ENCODE data around the gene ARHGAP28. TPM values are rescaled to one million over a fixed set of nuclear protein-coding genes. Genes with fewer than 3 reads are reported as not detected.
"Not testable (repeated sequence)": the region's sequence is repeated elsewhere in the genome, so short reads cannot be mapped to it uniquely, and the experiment has no call there.

The ARHGAP28 gene
- total and polyA plus RNA-seq, 3 experiments from 2014 or later: not detected

DNA sequence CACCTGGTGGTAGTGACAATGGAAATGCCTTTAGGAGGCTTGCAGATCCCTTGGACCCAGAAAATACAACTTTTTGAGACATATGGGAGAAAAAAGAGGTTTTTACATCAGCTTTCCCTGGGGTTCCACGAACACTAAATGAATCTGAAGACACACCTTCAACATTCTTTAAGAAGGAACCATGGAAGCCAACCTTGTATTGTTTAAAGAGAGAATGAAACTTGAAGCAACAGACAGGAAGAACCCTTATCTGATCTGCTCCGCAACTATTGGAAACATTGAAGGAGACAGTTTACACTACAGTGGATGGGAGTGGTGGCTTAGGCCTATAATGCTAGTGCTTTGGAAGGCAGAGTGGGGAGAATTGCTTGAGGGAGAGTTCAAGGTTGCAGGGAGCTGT is 197.6 kb downstream of the ARHGAP28 start:
- H3K27me3 Mint-ChIP-seq: no peaks in the 10 kb centered on the region
- H3K4me3 Mint-ChIP-seq: no peak overlapping the region
- H3K9me3 Mint-ChIP-seq: peaks cover 2 to 20% (median 10%) of the 10 kb centered on the region in 5 donors
- Histone ChIP-seq H3K27me3 (ENCODE audit: insufficient read depth, low read length, poor library complexity, severe bottlenecking) (no peaks in the 10 kb centered on the region), H3K4me1 (ENCODE audit: insufficient read depth, low read length) (no peaks in the 10 kb centered on the region), H3K4me3 (ENCODE audit: low read length) (no peak overlapping the region), H3K9me3 (ENCODE audit: low read length) (no peaks in the 10 kb centered on the region), H3K27ac (ENCODE audit: low read depth, low read length) (no peak overlapping the region), H3K36me3 (ENCODE audit: insufficient read depth, low read length) (no peaks in the 10 kb centered on the region)
- ChIA-PET POLR2A (no interaction called here), CTCF (no interaction called here)
- H3K27ac Mint-ChIP-seq: no peak overlapping the region
- peaks cover 0 to 2% (median 0%) of the 10 kb centered on the region in 3 donors for H3K36me3 Mint-ChIP-seq
- DNase-seq: no peak
- no peaks in the 10 kb centered on the region for H3K4me1 Mint-ChIP-seq

DNA sequence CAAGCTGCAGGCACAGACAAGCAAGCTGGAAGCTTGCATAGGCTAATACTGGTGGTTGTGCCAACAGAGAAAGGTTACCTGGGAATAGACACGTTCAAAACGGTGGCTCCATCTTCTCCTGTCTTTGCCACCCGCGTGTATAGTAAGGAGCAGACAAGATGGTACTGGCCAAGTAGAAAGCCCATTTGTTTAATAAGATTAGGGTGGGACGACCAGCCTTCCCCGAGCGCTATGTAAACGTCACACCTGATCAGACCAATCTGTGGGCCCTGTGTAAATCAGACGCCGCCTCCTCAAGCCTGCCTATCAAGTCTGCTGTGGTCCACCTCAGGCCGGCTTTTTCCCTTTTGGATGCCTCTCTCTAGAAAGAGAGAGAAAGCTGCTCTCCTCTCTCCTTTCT is 198.8 kb downstream of the ARHGAP28 start:
- no peak overlapping the region for H3K4me3 Mint-ChIP-seq
- H3K9me3 Mint-ChIP-seq: peaks cover 2 to 18% (median 10%) of the 10 kb centered on the region in 5 donors
- no peak overlapping the region for H3K27ac ChIP-seq (ENCODE audit: low read depth, low read length)
- H3K4me3 ChIP-seq (ENCODE audit: low read length): no peak overlapping the region
- ChIA-PET POLR2A (no interaction called here), CTCF (no interaction called here)
- no peak for DNase-seq
- no peaks in the 10 kb centered on the region for H3K9me3 ChIP-seq (ENCODE audit: low read length)
- no peak overlapping the region for H3K27ac Mint-ChIP-seq
- H3K4me1 ChIP-seq (ENCODE audit: insufficient read depth, low read length): no peaks in the 10 kb centered on the region
- no peaks in the 10 kb centered on the region for H3K27me3 Mint-ChIP-seq
- H3K36me3 Mint-ChIP-seq: peaks cover 0 to 2% (median 0%) of the 10 kb centered on the region in 3 donors
- no peaks in the 10 kb centered on the region for H3K27me3 ChIP-seq (ENCODE audit: insufficient read depth, low read length, poor library complexity, severe bottlenecking)
- H3K36me3 ChIP-seq (ENCODE audit: insufficient read depth, low read length): no peaks in the 10 kb centered on the region
- no peaks in the 10 kb centered on the region for H3K4me1 Mint-ChIP-seq

DNA sequence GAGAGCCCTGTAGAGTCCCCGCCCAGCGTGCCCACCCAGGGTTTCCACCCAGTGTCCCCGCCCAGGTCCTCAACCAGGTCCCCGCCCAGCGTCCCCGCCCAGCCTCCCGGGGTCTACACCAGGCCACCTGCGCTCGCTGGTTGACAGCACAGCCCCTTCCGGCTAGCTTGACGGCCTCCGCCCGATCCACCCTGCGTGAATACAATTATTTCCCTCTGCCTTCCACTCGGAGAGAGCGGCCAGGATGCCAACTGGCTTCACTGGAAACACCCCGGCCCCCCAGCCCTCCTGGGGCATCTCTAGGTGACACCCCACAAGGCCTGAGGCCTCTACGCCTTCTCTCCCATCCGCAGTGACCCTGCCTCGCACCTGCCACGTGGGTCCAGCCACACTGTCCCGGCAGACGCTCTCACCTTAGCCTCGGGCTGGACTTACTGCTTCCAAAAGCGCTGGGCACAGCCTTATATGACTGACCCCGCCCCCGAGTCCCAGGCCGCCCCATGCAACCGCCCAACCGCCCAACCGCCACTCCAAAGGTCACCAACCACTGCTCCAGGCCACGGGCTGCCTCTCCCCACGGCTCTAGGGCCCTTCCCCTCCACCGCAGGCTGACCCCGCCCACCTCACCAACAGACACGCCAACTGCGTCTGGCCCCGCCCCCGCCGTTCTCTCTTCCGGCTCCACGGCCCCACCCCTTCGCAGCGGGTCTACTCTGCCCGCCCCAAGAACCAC is 200.0 kb downstream of the ARHGAP28 start:
- ChIA-PET POLR2A (no interaction called here), CTCF (no interaction called here)
- Mint-ChIP-seq H3K4me3 (no peak overlapping the region), H3K27me3 (no peaks in the 10 kb centered on the region), H3K9me3 (peaks cover 2 to 12% (median 9%) of the 10 kb centered on the region in 5 donors), H3K36me3 (peaks cover 0 to 2% (median 0%) of the 10 kb centered on the region in 3 donors), H3K4me1 (no peaks in the 10 kb centered on the region), H3K27ac (no peak overlapping the region)
- no peak overlapping the region for H3K4me3 ChIP-seq (ENCODE audit: low read length)
- H3K36me3 ChIP-seq (ENCODE audit: insufficient read depth, low read length): no peaks in the 10 kb centered on the region
- DNase-seq: no peak
- H3K9me3 ChIP-seq (ENCODE audit: low read length): no peaks in the 10 kb centered on the region
- no peaks in the 10 kb centered on the region for H3K27me3 ChIP-seq (ENCODE audit: insufficient read depth, low read length, poor library complexity, severe bottlenecking)
- H3K27ac ChIP-seq (ENCODE audit: low read depth, low read length): no peak overlapping the region
- H3K4me1 ChIP-seq (ENCODE audit: insufficient read depth, low read length): no peaks in the 10 kb centered on the region

DNA sequence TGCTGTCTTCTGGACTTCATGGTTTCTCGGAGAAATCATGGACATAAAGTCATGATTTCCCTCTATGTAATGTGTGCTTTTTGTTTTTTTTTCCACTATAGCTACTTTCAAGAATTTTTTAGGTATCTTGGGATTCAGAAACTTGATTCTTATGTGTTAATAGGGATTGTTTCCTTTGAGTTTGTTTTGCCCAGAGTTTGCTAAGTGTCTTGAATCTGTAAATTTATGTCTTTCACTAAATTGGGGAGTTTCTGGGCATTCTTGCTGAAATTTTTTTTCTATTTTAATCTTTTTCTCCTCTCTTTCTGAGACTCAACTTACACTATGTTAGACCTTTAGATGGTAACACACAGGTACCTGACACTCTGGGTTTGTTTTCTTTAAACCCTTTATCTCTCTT is 205.3 kb downstream of the ARHGAP28 start:
- peaks cover 3 to 23% (median 9%) of the 10 kb centered on the region in 5 donors for H3K9me3 Mint-ChIP-seq
- Histone ChIP-seq H3K27me3 (ENCODE audit: insufficient read depth, low read length, poor library complexity, severe bottlenecking) (no peaks in the 10 kb centered on the region), H3K4me3 (ENCODE audit: low read length) (no peak overlapping the region), H3K27ac (ENCODE audit: low read depth, low read length) (no peak overlapping the region), H3K9me3 (ENCODE audit: low read length) (no peaks in the 10 kb centered on the region), H3K36me3 (ENCODE audit: insufficient read depth, low read length) (no peaks in the 10 kb centered on the region), H3K4me1 (ENCODE audit: insufficient read depth, low read length) (no peaks in the 10 kb centered on the region)
- POLR2A ChIA-PET: no interaction called here
- no peak for DNase-seq
- no peaks in the 10 kb centered on the region for H3K27me3 Mint-ChIP-seq
- H3K4me1 Mint-ChIP-seq: no peaks in the 10 kb centered on the region
- H3K4me3 Mint-ChIP-seq: no peak overlapping the region
- no peak overlapping the region for H3K27ac Mint-ChIP-seq
- CTCF ChIA-PET: no interaction called here
- H3K36me3 Mint-ChIP-seq: no peaks in the 10 kb centered on the region

DNA sequence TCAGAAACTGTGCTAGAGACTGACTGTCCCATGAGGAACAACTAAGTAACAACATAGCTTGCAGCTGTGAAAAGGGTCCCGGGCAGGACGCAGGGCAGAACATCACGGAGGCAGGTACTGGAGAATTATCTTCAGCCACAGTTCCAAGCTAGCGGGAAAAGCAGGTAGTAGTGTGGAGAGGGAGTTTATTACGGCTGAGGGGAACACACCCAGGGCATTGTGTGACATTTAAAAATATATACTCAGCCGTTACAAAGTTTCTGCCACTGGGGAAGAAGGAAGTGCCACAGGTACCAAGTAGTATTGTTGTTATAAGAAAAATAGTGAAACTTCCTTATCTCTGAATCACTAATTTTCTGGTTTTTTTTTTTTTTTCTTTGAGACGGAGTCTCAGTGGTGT is 208.5 kb downstream of the ARHGAP28 start:
- Mint-ChIP-seq H3K4me1 (no peaks in the 10 kb centered on the region), H3K27me3 (no peaks in the 10 kb centered on the region), H3K36me3 (no peaks in the 10 kb centered on the region), H3K4me3 (no peak overlapping the region), H3K9me3 (peaks cover 1 to 23% (median 8%) of the 10 kb centered on the region in 5 donors), H3K27ac (no peak overlapping the region)
- Histone ChIP-seq H3K9me3 (ENCODE audit: low read length) (no peaks in the 10 kb centered on the region), H3K4me3 (ENCODE audit: low read length) (no peak overlapping the region), H3K36me3 (ENCODE audit: insufficient read depth, low read length) (no peaks in the 10 kb centered on the region), H3K4me1 (ENCODE audit: insufficient read depth, low read length) (no peaks in the 10 kb centered on the region), H3K27me3 (ENCODE audit: insufficient read depth, low read length, poor library complexity, severe bottlenecking) (no peaks in the 10 kb centered on the region), H3K27ac (ENCODE audit: low read depth, low read length) (no peak overlapping the region)
- ChIA-PET CTCF (no interaction called here), POLR2A (no interaction called here)
- no peak for DNase-seq

DNA sequence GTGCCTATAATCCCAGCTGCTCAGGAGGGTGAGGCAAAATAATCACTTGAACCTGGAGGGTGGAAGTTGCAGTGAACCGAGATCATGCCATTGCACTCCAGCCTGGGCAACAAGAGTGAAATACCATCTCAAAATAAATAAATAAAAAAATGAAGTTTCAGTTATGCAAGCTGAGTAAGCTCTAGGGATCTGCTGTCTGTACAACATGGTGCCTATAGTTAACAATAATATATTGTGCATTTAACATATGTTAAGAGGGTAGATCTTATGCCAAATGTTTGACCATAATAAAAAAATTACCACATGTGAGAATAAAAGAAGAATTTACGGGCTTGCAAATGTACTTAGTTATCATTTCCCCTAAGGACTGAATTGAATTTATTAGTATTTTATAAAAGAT is 208.9 kb downstream of the ARHGAP28 start:
- H3K4me1 ChIP-seq (ENCODE audit: insufficient read depth, low read length); H3K4me3 ChIP-seq (ENCODE audit: low read length); H3K27me3 Mint-ChIP-seq; CTCF ChIA-PET; POLR2A ChIA-PET; H3K36me3 ChIP-seq (ENCODE audit: insufficient read depth, low read length); H3K27ac Mint-ChIP-seq; DNase-seq; H3K27ac ChIP-seq (ENCODE audit: low read depth, low read length); H3K36me3 Mint-ChIP-seq; H3K27me3 ChIP-seq (ENCODE audit: insufficient read depth, low read length, poor library complexity, severe bottlenecking); H3K9me3 ChIP-seq (ENCODE audit: low read length); H3K4me1 Mint-ChIP-seq; H3K4me3 Mint-ChIP-seq: not testable (repeated sequence)
- H3K9me3 Mint-ChIP-seq: peaks cover 1 to 23% (median 8%) of the 10 kb centered on the region in 5 donors

DNA sequence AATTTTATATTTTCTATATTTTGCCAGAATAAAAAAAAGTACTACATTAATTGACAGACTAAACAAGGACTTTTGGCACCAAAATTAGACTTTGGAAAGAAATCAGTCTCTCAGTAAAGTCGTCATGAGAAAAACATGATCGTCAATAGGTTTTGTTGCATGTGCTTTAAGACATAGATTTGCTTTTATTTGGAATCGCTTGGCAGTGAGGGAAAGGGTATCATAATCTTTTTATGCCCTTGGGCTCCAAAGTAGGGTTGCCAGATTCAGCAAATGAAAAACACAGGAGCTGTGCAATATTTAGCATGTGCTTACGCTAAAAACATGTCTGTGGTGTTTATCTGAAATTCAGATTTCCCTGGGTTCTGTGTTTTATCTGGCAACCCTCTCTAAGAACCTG is 210.5 kb downstream of the ARHGAP28 start:
- Histone ChIP-seq H3K36me3 (ENCODE audit: insufficient read depth, low read length) (no peaks in the 10 kb centered on the region), H3K9me3 (ENCODE audit: low read length) (no peaks in the 10 kb centered on the region), H3K27me3 (ENCODE audit: insufficient read depth, low read length, poor library complexity, severe bottlenecking) (no peaks in the 10 kb centered on the region), H3K4me3 (ENCODE audit: low read length) (no peak overlapping the region), H3K4me1 (ENCODE audit: insufficient read depth, low read length) (no peaks in the 10 kb centered on the region), H3K27ac (ENCODE audit: low read depth, low read length) (no peak overlapping the region)
- H3K4me3 Mint-ChIP-seq: no peak overlapping the region
- ChIA-PET POLR2A (no interaction called here), CTCF (no interaction called here)
- no peak for DNase-seq
- no peaks in the 10 kb centered on the region for H3K4me1 Mint-ChIP-seq
- no peaks in the 10 kb centered on the region for H3K27me3 Mint-ChIP-seq
- H3K9me3 Mint-ChIP-seq: peaks cover 1 to 24% (median 7%) of the 10 kb centered on the region in 5 donors
- H3K36me3 Mint-ChIP-seq: no peaks in the 10 kb centered on the region
- no peak overlapping the region for H3K27ac Mint-ChIP-seq

DNA sequence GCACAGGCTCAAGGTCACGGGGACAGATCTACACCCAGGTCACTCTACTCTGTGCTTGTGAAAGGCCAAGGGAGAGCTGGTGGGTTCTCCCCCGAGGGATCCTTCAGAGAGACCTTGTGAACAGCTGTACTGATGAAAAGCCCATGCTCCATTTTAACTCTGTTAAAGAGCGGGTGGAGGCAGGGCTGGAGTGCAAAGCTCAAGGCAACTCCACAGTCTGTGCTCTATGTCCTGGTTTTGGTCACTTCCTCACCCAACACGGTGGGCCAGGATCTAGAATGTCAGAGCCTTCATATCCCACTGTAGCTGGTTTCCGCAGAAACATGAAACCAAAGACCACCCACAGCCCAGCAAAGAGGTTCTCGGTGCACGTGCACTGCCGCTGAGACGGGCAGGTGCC is 210.9 kb downstream of the ARHGAP28 start:
- Histone ChIP-seq H3K27ac (ENCODE audit: low read depth, low read length) (no peak overlapping the region), H3K4me3 (ENCODE audit: low read length) (no peak overlapping the region), H3K27me3 (ENCODE audit: insufficient read depth, low read length, poor library complexity, severe bottlenecking) (no peaks in the 10 kb centered on the region), H3K4me1 (ENCODE audit: insufficient read depth, low read length) (no peaks in the 10 kb centered on the region), H3K36me3 (ENCODE audit: insufficient read depth, low read length) (no peaks in the 10 kb centered on the region), H3K9me3 (ENCODE audit: low read length) (no peaks in the 10 kb centered on the region)
- POLR2A ChIA-PET: no interaction called here
- DNase-seq: no peak
- CTCF ChIA-PET: no interaction called here
- Mint-ChIP-seq H3K4me3 (no peak overlapping the region), H3K9me3 (peaks cover 1 to 20% (median 7%) of the 10 kb centered on the region in 5 donors), H3K36me3 (no peaks in the 10 kb centered on the region), H3K27me3 (no peaks in the 10 kb centered on the region), H3K27ac (no peak overlapping the region), H3K4me1 (no peaks in the 10 kb centered on the region)
